GM19351 (cell line): ENCODE data around the gene GPR173.

Experiments used
- ATAC-seq: cut with Tn5 transposase; IDR thresholded peaks from one replicate; pipeline ENCODE4 v1.9.1; 2021; ENCODE audit warnings: mild to moderate bottlenecking, moderate library complexity; ENCODE audit not compliant: unreplicated experiment

Gene GPR173

GRCh38 chrX:53071064-53071463, 22.5 kb downstream of the GPR173 start:
- ATAC-seq: no peak

GRCh38 chrX:53071604-53072417, 23.2 kb downstream of the GPR173 start:
- ATAC-seq: peak; percentile 75

GRCh38 chrX:53072418-53073114, 24.0 kb downstream of the GPR173 start:
- ATAC-seq: no peak

GRCh38 chrX:53073115-53073586, 24.6 kb downstream of the GPR173 start:
- no peak for ATAC-seq

DNA sequence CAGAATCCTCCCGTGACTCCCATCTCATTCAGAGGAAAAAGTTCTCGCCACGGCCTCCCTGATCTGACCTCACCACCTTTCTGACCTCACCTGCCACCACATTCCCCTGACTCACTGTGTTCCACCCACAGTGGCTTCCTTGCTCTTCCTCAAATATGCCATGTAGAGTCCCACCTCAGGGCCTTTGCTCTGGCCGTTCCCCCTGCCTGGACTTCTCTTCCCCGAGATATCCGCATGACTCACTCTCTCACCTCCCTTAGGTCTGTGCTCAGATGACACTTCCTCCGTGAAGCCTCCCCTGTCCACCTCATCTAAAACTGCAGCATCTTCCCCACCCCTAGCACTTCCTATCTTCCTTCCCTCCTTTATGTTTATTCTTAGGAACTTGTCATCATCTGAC, 26.4 kb downstream of the GPR173 start:
- no peak for ATAC-seq

GRCh38 chrX:53076671-53077070, 28.1 kb downstream of the GPR173 start:
- no peak for ATAC-seq

- ATAC-seq: no peak
Measured at GRCh38 chrX:53077207-53078197, 28.9 kb downstream of the GPR173 start.

DNA sequence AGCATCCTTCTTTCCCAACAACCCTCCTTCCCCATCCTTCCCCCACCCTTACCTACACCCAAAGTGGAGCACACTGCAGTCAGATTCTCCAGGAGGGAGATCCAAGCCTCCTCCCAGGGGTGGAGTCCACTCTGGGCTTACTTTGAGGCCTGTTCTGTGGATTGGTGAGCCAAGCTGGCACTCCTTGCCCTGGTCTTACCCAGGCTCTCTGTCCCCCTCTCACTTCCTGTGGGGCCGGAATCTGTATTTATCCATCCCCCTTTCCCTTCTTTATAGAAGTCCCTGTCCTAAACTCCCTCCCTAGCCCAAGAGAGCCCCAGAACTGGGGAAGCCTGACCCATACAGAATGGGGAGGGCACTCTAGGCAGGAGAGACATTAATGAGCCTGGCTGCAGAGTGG, 30.4 kb downstream of the GPR173 start:
- no peak for ATAC-seq

- ATAC-seq: no peak
Measured at GRCh38 chrX:53080628-53081580, 32.3 kb downstream of the GPR173 start.

DNA sequence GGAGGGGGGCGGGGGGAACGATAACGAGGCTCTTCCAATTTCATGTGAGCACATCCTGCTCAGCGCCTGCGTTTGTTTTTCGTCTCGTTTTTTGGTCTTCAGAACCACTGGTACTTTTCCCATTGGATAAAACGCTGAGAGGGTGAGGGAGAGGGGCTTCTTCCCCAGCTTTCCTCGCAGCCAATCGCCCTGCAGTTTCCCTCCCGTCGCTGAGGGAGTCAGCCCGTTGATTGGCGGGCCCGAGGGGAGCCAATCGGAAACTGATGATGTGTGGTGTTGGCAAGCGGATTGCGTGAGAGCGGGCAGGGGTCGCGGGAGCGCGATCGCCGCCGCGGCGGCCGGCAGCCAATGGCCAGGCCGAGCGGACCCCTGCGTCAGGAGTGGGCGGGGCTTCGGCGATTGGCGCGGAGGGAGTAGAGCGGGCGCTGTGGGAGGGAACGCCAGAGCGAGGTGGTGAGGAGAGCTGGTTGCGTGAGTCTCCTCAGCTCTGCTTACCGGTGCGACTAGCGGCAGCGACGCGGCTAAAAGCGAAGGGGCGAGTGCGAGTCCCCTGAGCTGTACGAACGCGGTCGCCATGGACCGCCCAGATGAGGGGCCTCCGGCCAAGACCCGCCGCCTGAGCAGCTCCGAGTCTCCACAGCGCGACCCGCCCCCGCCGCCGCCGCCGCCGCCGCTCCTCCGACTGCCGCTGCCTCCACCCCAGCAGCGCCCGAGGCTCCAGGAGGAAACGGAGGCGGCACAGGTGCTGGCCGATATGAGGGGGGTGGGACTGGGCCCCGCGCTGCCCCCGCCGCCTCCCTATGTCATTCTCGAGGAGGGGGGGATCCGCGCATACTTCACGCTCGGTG, 33.6 kb downstream of the GPR173 start, which contains the start of gene TSPYL2:
TSS of gene TSPYL2 (plus strand) at position 443 of the 848 bp plus-strand sequence. CDS start at position 575, 132 bp downstream.
- peak; percentile 91 for ATAC-seq

DNA sequence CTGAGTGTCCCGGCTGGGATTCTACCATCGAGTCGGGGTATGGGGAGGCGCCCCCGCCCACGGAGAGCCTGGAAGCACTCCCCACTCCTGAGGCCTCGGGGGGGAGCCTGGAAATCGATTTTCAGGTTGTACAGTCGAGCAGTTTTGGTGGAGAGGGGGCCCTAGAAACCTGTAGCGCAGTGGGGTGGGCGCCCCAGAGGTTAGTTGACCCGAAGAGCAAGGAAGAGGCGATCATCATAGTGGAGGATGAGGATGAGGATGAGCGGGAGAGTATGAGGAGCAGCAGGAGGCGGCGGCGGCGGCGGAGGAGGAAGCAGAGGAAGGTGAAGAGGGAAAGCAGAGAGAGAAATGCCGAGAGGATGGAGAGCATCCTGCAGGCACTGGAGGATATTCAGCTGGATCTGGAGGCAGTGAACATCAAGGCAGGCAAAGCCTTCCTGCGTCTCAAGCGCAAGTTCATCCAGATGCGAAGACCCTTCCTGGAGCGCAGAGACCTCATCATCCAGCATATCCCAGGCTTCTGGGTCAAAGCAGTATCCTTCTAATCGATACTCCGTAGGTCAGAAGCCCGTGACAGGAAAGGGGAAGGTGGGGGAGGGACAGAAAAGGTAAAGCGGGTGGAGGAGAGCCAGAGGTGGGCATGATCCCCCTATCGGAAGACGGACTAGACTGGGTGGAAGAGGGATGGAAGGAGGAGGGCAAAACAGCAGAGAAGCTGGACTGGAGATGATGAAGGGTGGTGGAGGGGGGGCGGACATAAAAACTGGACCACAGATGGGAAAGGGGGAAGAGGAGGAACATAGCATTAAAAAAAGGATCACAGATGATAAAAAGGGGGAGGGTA, 34.4 kb downstream of the GPR173 start:
- no peak for ATAC-seq

- ATAC-seq: no peak
Measured at GRCh38 chrX:53084043-53084570, 35.5 kb downstream of the GPR173 start.

DNA sequence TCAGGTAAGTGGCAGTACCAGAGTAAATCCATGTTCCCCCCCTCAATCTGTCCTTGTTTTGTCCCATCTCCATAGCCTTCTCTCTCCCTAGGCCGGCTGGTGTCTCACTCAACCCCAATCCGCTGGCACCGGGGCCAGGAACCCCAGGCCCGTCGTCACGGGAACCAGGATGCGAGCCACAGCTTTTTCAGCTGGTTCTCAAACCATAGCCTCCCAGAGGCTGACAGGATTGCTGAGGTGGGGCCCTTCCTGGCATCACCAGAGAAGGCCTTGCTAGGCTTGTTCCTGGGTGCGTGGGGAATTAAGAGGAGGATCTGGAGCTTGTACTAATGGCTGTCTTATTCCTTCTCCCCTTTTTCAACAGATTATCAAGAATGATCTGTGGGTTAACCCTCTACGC, 36.3 kb downstream of the GPR173 start:
- ATAC-seq: no peak

DNA sequence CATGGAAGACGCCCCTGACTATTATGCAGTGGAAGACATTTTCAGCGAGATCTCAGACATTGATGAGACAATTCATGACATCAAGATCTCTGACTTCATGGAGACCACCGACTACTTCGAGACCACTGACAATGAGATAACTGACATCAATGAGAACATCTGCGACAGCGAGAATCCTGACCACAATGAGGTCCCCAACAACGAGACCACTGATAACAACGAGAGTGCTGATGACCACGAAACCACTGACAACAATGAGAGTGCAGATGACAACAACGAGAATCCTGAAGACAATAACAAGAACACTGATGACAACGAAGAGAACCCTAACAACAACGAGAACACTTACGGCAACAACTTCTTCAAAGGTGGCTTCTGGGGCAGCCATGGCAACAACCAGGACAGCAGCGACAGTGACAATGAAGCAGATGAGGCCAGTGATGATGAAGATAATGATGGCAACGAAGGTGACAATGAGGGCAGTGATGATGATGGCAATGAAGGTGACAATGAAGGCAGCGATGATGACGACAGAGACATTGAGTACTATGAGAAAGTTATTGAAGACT, 37.2 kb downstream of the GPR173 start:
- ATAC-seq: no peak

- no peak for ATAC-seq
Measured at GRCh38 chrX:53086464-53086863, 37.9 kb downstream of the GPR173 start.

- no peak for ATAC-seq
Measured at GRCh38 chrX:53087388-53087831, 38.8 kb downstream of the GPR173 start.
